SK-N-SH (cell line): ENCODE data around the gene ZIK1. TPM values are rescaled to one million over a fixed set of nuclear protein-coding genes. Genes with fewer than 3 reads are reported as not detected.

Experiments used
- CTCF ChIA-PET: fragments of 300-600, 350-600 bp; formaldehyde crosslinking; extraction: SDS; loops from one replicate; lab custom pipeline; 2021; lab: Yijun Ruan, JAX
- POLR2A ChIA-PET: fragments of 350-600 bp; sonication (Branson Sonifier 250); formaldehyde crosslinking; extraction: SDS; loops from one replicate; lab custom pipeline; 2020; ENCODE audit warnings: antibody characterized with exemption, inconsistent platforms; lab: Yijun Ruan, JAX
- DNase-seq: peaks from one replicate; pipeline ENCODE4 v3.0.0; 2012
- H2AFZ ChIP-seq: fragments of 200-600 bp; sonication (generic); 2 replicates; pipeline ENCODE4 v1.8.1; 2016; ENCODE audit warnings: antibody characterized with exemption, mild to moderate bottlenecking, low read depth
- H3F3A ChIP-seq: fragments of 200-600 bp; sonication (generic); replicated peaks from 2 replicates; pipeline ENCODE3; 2016; ENCODE audit warnings: antibody characterized with exemption, mild to moderate bottlenecking; ENCODE audit not compliant: insufficient read depth
- H3K27ac ChIP-seq, 2 experiments: fragments of 200-500 bp in 1 of 2; fragments of 200-600 bp in 1 of 2; sonication (Bioruptor generic) in 1 of 2; sonication (generic), shearing (Covaris generic) in 1 of 2; 2 replicates each; pipeline versions ENCODE4 v1.5.1 to v1.6.1; 2014 to 2016; ENCODE audit warnings: low read depth in 2 of 2, inconsistent platforms in 1 of 2, low read length in 1 of 2, mild to moderate bottlenecking in 1 of 2, mixed read lengths in 1 of 2
- H3K27me3 ChIP-seq: fragments of 200-600 bp; sonication (generic), shearing (Covaris generic); 2 replicates; pipeline ENCODE4 v1.6.1; 2016; ENCODE audit warnings: mixed run types; ENCODE audit not compliant: insufficient read depth
- H3K36me3 ChIP-seq, 2 experiments: fragments of 200-500 bp in 1 of 2; fragments of 200-600 bp in 1 of 2; sonication (Bioruptor generic) in 1 of 2; sonication (generic) in 1 of 2; replicated peaks in 1 of 2; 2 replicates each; pipeline versions ENCODE3 to v1.5.1; 2014 to 2016; ENCODE audit warnings: low read length in 1 of 2, mild to moderate bottlenecking in 1 of 2; ENCODE audit not compliant: insufficient read depth in 2 of 2, control insufficient read depth in 1 of 2
- H3K4me1 ChIP-seq, 2 experiments: fragments of 200-500 bp in 1 of 2; fragments of 200-600 bp in 1 of 2; sonication (Bioruptor generic) in 1 of 2; sonication (generic), shearing (Covaris generic) in 1 of 2; 2 replicates each; pipeline versions ENCODE4 v1.5.1 to v1.6.1; 2014 to 2016; ENCODE audit warnings: low read depth in 1 of 2, low read length in 1 of 2, mixed run types in 1 of 2; ENCODE audit not compliant: insufficient read depth in 2 of 2, control insufficient read depth in 1 of 2
- H3K4me2 ChIP-seq: fragments of 200-600 bp; sonication (generic), shearing (Covaris generic); 2 replicates; pipeline ENCODE4 v1.6.1; 2017; ENCODE audit warnings: mixed run types
- H3K4me3 ChIP-seq, 2 experiments: fragments of 200-500 bp in 1 of 2; fragments of 200-600 bp in 1 of 2; sonication (Bioruptor generic) in 1 of 2; sonication (generic), shearing (Covaris generic) in 1 of 2; 2 replicates each; pipeline versions ENCODE4 v1.5.1 to v1.8.1; 2014 to 2016; ENCODE audit warnings: low read depth in 2 of 2, inconsistent platforms in 1 of 2, low read length in 1 of 2, mild to moderate bottlenecking in 1 of 2, mixed read lengths in 1 of 2, moderate library complexity in 1 of 2
- H3K79me2 ChIP-seq: fragments of 200-600 bp; sonication (generic); 2 replicates; pipeline ENCODE4 v1.8.1; 2017; ENCODE audit warnings: mild to moderate bottlenecking; ENCODE audit not compliant: insufficient read depth
- H3K9ac ChIP-seq: fragments of 200-600 bp; sonication (generic); 2 replicates; pipeline ENCODE4 v1.6.1; 2017; ENCODE audit warnings: mixed run types
- H3K9me2 ChIP-seq: fragments of 200-600 bp; sonication (generic); 2 replicates; pipeline ENCODE4 v1.6.1; 2017; ENCODE audit warnings: mixed run types
- H3K9me3 ChIP-seq: fragments of 200-600 bp; sonication (generic); 2 replicates; pipeline ENCODE4 v1.6.1; 2017; ENCODE audit warnings: mixed run types, mild to moderate bottlenecking, moderate library complexity
- H4K20me1 ChIP-seq: fragments of 200-600 bp; sonication (generic); 2 replicates; pipeline ENCODE4 v1.6.1; 2017; ENCODE audit warnings: mild to moderate bottlenecking, mixed run types; ENCODE audit not compliant: insufficient read depth
- CTCF ChIP-seq: fragments of 200-600 bp; sonication (generic); IDR thresholded peaks from 2 replicates; pipeline ENCODE4 v1.6.1; 2017; ENCODE audit warnings: antibody characterized with exemption, mild to moderate bottlenecking, moderate library complexity
- ELF1 ChIP-seq: IDR thresholded peaks from 2 replicates; pipeline ENCODE4 v1.4.0; 2012
- GATA2 ChIP-seq: sonication (generic); formaldehyde crosslinking; IDR thresholded peaks from 2 replicates; pipeline ENCODE4 v1.5.0; 2020; ENCODE audit warnings: mild to moderate bottlenecking, missing genetic modification reagents
- IRF3 ChIP-seq: fragments of 150-350 bp; IDR thresholded peaks from 2 replicates; pipeline ENCODE4 v1.6.1; 2016; ENCODE audit warnings: mild to moderate bottlenecking, low read depth, low read length
- MAX ChIP-seq: IDR thresholded peaks from 2 replicates; pipeline ENCODE4 v1.4.0; 2012; ENCODE audit warnings: low read depth
- RAD21 ChIP-seq: IDR thresholded peaks from 2 replicates; pipeline ENCODE4 v1.6.1; 2012; ENCODE audit warnings: mild to moderate bottlenecking, low read length
- RCOR1 ChIP-seq: fragments of 150-350 bp; IDR thresholded peaks from 2 replicates; pipeline ENCODE4 v1.6.1; 2017; ENCODE audit warnings: antibody characterized with exemption, low read length
- RFX5 ChIP-seq: IDR thresholded peaks from 2 replicates; pipeline ENCODE4 v1.6.1; 2012; ENCODE audit warnings: mild to moderate bottlenecking, improper control_type of control experiment, low read length
- RXRA ChIP-seq: IDR thresholded peaks from 2 replicates; pipeline ENCODE4 v1.4.0; 2012; ENCODE audit warnings: low read depth, mild to moderate bottlenecking, borderline replicate concordance
- SMC3 ChIP-seq: IDR thresholded peaks from 2 replicates; pipeline ENCODE4 v1.6.1; 2012; ENCODE audit warnings: low read depth, low read length, improper control_type of control experiment
- TAF1 ChIP-seq: IDR thresholded peaks from 2 replicates; pipeline ENCODE4 v1.6.1; 2012; ENCODE audit warnings: low read depth, mild to moderate bottlenecking, low read length, moderate library complexity, borderline replicate concordance
- TEAD4 ChIP-seq: IDR thresholded peaks from 2 replicates; pipeline ENCODE4 v1.4.0; 2012; ENCODE audit warnings: mild to moderate bottlenecking, borderline replicate concordance; ENCODE audit not compliant: insufficient read depth
- YY1 ChIP-seq: IDR thresholded peaks from 2 replicates; pipeline ENCODE4 v1.4.0; 2012; ENCODE audit warnings: low read depth, mild to moderate bottlenecking
- ZBTB33 ChIP-seq: IDR thresholded peaks from 2 replicates; pipeline ENCODE4 v1.4.0; 2012; ENCODE audit warnings: low read depth, borderline replicate concordance
- WGBS: methylation state at CpG from one replicate; pipeline ENCODE4 v1.1.6; 2017; ENCODE audit warnings: low lambda C conversion rate; 5-methylcytosine and 5-hydroxymethylcytosine counted together
- polyA plus RNA-seq, 3 experiments: library from polyadenylated mRNA; depleted of rRNA; stranded (reverse); fragments of >200 nt; gene quantifications; 2 replicates each; pipeline ENCODE4 v1.2.3, GENCODE V29; 2012

ZIK1 gene
- polyA plus RNA-seq, 1 of the 3 experiments (the other 2 are of a cell fraction), result 2.1 TPM

- H4K20me1 ChIP-seq, result no peaks in the 10 kb centered on the region
- CTCF ChIA-PET, result no interaction called here
- WGBS, result 98% methylated on average over 10 of the region's 10 CpGs
- H3K27ac ChIP-seq, result no peak overlapping the region
- peaks cover 13% of the 10 kb centered on the region for H3F3A ChIP-seq
- no peak overlapping the region for H3K4me2 ChIP-seq
- no peaks in the 10 kb centered on the region for H3K4me1 ChIP-seq
- peaks cover 75 to 100% of the 10 kb centered on the region in 2 experiments for H3K36me3 ChIP-seq
- DNase-seq, result no peak
- peaks cover 76% of the 10 kb centered on the region for H3K79me2 ChIP-seq
- H3K9ac ChIP-seq, result no peak overlapping the region
- no peak for TF ChIP-seq IRF3
- TF ChIP-seq TEAD4, result no peak
- TF ChIP-seq YY1, result no peak
- no peak for TF ChIP-seq SMC3
- no peak for TF ChIP-seq RCOR1
- no peak for TF ChIP-seq ZBTB33
- no peak for TF ChIP-seq RAD21
- no peak for TF ChIP-seq CTCF
- no peak for TF ChIP-seq MAX
- TF ChIP-seq GATA2, result no peak
- TF ChIP-seq RXRA, result no peak
- TF ChIP-seq ELF1, result no peak
- no peak for TF ChIP-seq TAF1
- TF ChIP-seq RFX5, result no peak
- TF ChIP-seq, all 33 proteins: peak for 0
- Histone ChIP-seq H3K9me3 (peaks cover 37% of the 10 kb centered on the region), H3K9me2 (no peaks in the 10 kb centered on the region), H2AFZ (no peak overlapping the region), H3K27me3 (no peaks in the 10 kb centered on the region), H3K4me3 (peak overlapping the region in 1 of 2 experiments; percentile 34; a peak in 1 of 4 replicates)
- POLR2A ChIA-PET, result no interaction called here
Measured at GRCh38 chr19:57620673-57621348, 36.9 kb downstream of the ZIK1 start.
